GM21381 (cell line): ENCODE measurements around the gene CBFA2T2.
A peak's percentile ranks its signal among the peaks of the same experiment; 100 is the strongest.
"Not testable (repeated sequence)": the region's sequence is repeated elsewhere in the genome, so short reads cannot be mapped to it uniquely, and the experiment has no call there.

Source experiments
- ATAC-seq: cut with Tn5 transposase; IDR thresholded peaks from one replicate; pipeline ENCODE4 v1.9.1; 2021; ENCODE audit warnings: mild to moderate bottlenecking, moderate library complexity; ENCODE audit not compliant: unreplicated experiment

The CBFA2T2 gene

DNA sequence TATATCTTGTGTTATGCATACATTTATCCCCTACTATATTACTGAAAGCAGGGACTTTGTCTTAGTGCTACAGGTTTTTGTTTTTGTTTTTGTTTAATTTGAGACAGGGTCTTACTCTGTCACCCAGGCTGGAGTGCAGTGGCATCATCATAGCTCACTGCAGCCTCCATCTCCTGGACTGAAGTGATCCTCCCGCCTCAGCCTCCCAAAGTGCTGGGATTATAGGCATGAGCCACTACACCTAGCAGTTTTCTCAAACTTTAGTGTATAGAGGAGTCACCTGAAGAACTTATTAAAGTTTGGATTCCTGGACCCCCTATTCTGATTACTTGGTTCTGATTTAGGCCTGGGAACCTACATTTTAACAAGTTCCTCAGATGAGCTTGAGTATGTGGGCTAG is 51.9 kb downstream of the CBFA2T2 start:
- ATAC-seq: no peak

- no peak for ATAC-seq
These were observed 55.9 kb downstream of the CBFA2T2 start for GRCh38 chr20:33545763-33546162.

DNA sequence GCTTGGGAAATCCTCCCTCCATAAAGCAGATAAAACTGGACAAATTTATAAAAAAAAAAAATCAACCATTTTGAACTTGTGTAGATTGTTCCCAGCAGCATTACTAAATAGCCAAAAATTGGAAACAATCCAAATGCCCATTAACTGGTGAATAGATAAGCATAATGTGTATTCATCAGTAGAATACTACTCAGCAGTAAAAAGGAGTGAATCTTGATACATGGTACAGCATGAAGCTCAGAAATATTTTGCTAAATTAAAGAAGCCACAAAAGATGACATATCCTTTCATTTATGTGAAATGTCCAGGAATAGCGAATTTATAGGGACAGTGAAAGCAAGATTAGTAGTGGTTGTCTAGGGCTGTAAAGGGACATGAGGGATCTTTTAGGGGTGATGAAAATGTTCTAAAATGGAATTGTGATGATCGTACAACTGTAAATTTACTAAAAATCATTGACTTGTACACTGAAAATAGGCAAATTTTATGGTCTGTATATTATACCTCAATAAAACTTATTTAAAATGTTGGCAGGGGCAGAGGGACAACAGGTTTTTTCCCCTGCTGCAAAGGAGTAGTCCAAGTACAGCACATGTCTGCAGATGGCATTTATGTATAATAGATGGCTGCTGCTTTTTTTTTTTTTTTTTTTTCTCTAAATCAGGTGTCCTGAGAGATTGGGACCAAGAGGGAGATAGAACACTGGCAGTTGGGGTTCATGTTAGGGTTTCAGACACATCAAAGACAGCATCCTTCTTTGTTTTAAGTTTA is 59.5 kb downstream of the CBFA2T2 start:
- ATAC-seq: no peak

- ATAC-seq: no peak
These were observed 61.9 kb downstream of the CBFA2T2 start for GRCh38 chr20:33551778-33552177.

DNA sequence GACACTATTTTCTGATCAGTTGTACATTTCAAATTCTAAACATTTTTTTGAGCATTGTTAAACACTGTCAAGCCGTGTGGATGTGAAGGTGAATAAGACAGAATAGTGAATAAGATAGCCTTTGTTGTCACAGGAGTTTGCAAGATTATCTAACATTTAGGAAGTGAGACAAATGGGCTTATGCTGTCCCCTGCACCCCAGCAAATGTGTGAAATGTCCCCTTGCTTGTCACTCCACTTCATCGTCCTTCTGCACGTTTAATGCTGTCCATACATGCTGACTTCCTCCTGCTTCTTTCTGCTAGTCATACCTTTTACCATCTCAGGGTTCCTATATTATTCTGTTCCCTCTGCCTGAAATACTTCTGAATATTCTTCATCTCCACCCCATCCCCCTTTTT is 62.6 kb downstream of the CBFA2T2 start:
- ATAC-seq: no peak

DNA sequence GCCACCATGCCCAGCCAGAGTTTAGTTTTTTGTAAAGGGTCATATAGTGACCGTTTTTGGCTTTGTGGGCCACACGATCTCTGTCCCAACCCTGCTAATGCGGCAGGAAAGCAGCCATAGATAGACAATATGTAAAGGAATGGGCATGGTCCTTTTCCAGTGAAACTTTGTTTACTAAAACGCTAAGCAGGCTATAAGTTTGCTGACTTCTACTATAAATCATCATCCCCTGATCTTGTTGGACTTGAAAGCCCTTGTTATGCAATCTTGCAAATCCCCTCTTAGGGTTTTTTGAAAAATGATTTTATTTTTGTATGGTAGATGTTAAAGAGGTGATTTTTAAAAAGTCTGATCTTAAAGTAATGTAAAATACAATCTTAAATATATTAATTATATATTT is 63.6 kb downstream of the CBFA2T2 start:
- ATAC-seq: no peak

GRCh38 chr20:33554914-33555420 is 65.1 kb downstream of the CBFA2T2 start:
- ATAC-seq: peak; percentile 91

DNA sequence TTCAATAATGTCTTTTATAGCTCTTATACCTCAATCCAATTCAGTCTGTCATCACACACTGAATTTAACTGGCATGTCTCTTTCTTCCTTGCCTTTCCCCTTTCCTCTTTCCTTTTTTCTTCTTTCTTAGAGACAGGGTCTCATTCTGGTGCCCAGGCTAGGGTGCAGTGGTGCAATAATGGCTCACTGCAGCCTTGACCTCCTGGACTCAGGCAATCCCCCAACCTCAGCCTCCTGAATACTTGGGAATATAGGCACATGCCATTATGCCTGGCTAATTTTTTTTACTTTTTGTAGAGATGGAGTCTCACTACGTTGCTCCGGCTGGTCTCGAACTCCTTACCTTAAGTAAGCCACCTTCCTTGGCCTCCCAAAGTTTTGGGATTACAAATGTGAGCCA is 65.9 kb downstream of the CBFA2T2 start:
- no peak for ATAC-seq

DNA sequence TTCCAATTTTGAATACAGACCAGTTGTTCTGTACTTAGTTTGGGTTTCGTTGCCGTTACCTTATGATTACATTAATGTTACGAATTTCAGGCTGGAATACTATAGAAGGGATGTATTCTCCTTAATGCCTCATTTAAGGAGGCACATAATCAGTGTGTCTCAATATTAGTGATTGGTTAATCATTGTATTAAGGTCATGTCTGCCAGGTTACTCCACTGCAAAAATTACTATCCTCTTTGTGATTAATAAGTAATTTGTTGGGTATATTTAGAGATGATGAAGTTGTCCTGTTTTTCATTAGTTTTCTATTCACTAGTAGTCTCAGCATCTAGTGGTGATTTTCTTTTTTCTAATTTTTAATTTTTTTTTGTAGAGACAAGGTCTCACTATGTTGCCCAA is 66.3 kb downstream of the CBFA2T2 start:
- no peak for ATAC-seq

DNA sequence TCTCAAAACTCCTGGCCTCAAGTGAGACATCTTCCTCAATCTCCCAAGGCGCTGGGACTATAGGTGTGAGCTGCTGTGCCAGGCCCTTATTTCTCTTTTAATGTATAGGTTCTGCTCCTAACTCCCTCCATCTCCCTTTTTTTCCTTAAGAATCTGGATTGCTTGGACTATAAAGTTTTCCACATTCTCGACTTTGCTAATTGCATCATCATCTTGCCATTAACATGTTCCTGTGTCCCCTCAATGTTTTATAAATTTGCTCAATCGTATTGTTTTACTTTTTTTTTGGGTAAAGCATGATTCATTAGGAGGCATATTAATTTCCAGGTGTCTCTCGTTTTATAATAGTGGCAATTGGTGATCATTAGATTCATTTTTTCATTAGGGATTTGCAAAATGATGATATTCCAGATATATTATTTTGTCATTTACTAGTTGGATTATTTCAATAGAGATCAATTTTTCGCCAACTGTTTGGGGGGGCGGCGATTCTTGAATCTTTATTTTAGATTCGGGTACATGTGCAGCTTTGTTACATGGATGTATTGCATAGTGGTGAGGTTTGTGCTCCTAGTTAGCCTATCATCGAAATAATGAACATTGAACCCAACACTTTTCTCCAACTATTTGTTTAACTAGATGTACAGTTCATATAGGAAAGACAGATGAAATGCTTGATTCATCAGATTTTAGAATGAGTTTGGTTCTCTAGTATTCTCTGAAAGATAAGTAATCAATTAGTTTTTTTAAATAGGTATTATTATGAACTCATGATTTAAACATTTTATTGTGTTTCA is 68.7 kb downstream of the CBFA2T2 start:
- ATAC-seq: no peak

DNA sequence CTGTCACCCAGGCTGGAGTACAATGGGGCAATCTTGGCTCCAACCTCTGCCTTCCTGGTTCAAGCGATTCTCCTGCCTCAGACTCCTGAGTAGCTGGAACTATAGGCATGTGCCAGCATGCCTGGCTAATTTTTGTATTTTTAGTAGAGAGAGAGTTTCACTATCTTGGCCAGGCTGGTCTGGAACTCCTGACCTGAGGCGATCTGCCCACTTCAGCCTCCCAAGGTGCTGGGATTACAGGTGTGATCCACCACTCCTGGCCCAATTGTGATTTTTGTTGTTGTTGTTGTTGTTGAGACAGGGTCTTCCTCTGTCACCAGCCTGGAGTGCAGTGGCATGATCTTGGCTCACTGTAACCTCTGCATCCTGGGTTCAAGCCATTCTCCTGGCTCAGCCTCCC is 69.3 kb downstream of the CBFA2T2 start:
- no peak for ATAC-seq

GRCh38 chr20:33560026-33560425 is 70.1 kb downstream of the CBFA2T2 start:
- ATAC-seq: no peak

GRCh38 chr20:33561053-33561452 is 71.2 kb downstream of the CBFA2T2 start:
- not testable (repeated sequence) for ATAC-seq

GRCh38 chr20:33561692-33562601 is 72.1 kb downstream of the CBFA2T2 start:
- no peak for ATAC-seq

- ATAC-seq: no peak
These were observed 73.9 kb downstream of the CBFA2T2 start for GRCh38 chr20:33563788-33564187.

- ATAC-seq: no peak
These were observed 77.1 kb downstream of the CBFA2T2 start for GRCh38 chr20:33566781-33567603.

GRCh38 chr20:33567949-33568348 is 78.1 kb downstream of the CBFA2T2 start:
- no peak for ATAC-seq

DNA sequence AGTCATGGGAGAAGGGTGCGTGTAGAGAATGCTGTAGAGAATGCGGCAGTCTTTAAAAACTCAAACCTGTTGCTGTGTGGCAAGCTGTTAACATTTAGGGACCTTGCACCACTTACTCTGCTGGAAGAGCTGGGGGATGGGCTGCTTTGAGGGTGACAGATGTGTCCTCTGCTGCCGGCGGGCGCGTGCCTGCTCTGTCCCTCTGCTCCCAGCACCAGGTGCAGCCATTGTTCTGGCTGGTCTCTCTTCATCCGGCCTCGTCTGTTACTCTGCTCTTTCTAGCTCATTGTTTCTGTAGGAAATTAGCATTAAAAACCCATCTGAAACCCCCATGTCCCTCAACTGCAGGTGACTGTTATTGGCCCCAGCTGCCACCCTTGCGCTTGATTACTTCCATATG is 78.5 kb downstream of the CBFA2T2 start:
- ATAC-seq: no peak

DNA sequence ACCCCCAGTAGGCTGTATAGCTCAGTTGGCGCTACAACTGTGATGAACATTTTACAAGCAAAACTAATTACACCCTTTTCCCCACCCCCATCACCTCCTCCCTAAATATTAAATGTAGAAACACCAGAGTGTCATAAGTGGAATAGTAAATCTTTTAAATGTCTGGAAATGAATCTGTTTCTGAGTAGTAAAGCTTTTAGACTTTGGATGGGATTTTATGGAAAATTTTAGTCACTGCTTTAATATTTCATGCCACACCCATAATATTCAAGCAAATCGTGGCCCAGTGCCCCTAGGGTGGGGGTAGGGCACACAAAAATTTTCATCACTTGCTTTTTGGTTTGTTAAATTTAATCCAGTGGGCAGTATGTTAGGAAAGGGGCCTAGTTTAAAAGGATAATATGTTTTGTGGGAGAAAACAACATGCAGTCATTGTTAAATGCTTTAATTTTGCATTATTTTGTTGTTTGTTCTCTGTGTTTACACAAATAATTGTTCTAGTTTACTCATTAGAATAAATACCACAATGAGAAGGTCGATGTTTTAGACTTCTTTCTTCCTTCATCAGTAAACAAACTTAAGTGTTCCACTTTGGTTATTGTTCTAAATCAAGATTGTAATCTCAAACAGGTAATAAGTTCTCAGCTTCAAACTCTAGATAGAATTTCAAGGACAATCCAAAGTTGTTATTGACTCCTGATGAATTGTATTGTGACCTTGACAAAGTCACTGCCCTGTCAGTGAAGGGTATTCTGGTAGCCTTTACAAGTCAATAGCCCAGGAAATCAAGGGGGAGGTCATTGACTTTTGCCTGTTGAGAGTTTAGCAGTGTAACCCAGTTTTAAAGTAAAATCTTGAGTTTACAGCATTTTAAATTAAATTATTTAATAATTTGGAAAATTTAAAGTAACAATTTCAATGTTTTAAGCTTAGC is 79.2 kb downstream of the CBFA2T2 start:
- no peak for ATAC-seq
